Measurements from ENCODE around the gene YPEL3. TPM values are rescaled to one million over a fixed set of nuclear protein-coding genes. Genes with fewer than 3 reads are reported as not detected.

YPEL3 gene
- total RNA-seq, 1 donor from 2014 or later = 21.1 TPM

- DNase-seq = no peak
These were observed 49.8 kb downstream of the YPEL3 start for GRCh38 chr16:30046178-30046577.

Other genes with a start within 250 kb of the YPEL3 start
- gene CDIPT, start 233.0 kb downstream of the YPEL3 start, total RNA-seq = 47.1 TPM
- 32.1 TPM for gene SEZ6L2, start 196.7 kb downstream of the YPEL3 start, total RNA-seq
- 17.2 TPM for gene ASPHD1, start 195.7 kb downstream of the YPEL3 start, total RNA-seq
- gene KCTD13, start 170.0 kb downstream of the YPEL3 start, total RNA-seq = 15.6 TPM
- gene TMEM219, start 134.1 kb downstream of the YPEL3 start, total RNA-seq = 22.5 TPM
- gene TAOK2, start 122.3 kb downstream of the YPEL3 start, total RNA-seq = 49.8 TPM
- gene HIRIP3, start 100.6 kb downstream of the YPEL3 start, total RNA-seq = 13.1 TPM
- gene INO80E, start 100.0 kb downstream of the YPEL3 start, total RNA-seq = 27.8 TPM
- 10.5 TPM for gene DOC2A, start 85.2 kb downstream of the YPEL3 start, total RNA-seq
- gene C16orf92, start 73.0 kb downstream of the YPEL3 start, total RNA-seq = not detected
- gene TLCD3B, start 64.9 kb downstream of the YPEL3 start, total RNA-seq = 12.5 TPM
- 57.4 TPM for gene ALDOA, start 30.5 kb downstream of the YPEL3 start, total RNA-seq
- 81.4 TPM for gene PPP4C, start 20.2 kb downstream of the YPEL3 start, total RNA-seq
- 0.16 TPM for gene TBX6, start 4.3 kb downstream of the YPEL3 start, total RNA-seq
- gene GDPD3, start 17.3 kb upstream of the YPEL3 start, total RNA-seq = 0.47 TPM
- gene MAPK3, start 27.0 kb upstream of the YPEL3 start, total RNA-seq = 25.7 TPM
- 15.9 TPM for gene CORO1A, start 87.4 kb upstream of the YPEL3 start, total RNA-seq
- 12.5 TPM for gene BOLA2B, start 97.5 kb upstream of the YPEL3 start, total RNA-seq
- gene SLX1A, start 97.7 kb upstream of the YPEL3 start, total RNA-seq = 13.9 TPM
- gene SULT1A3, start 103.0 kb upstream of the YPEL3 start, total RNA-seq = 2.3 TPM
- gene NPIPB13, start 152.3 kb upstream of the YPEL3 start, total RNA-seq = 0.78 TPM